ENCODE results near the gene FAM50A. TPM values are rescaled to one million over a fixed set of nuclear protein-coding genes. Genes with fewer than 3 reads are reported as not detected.

Gene FAM50A
- total RNA-seq, 1 experiment from 2014 or later: 75.9 TPM

GRCh38 chrX:154467556-154467955 lies 23.6 kb downstream of the FAM50A start:
- intact Hi-C loops (cut with micrococcal nuclease; ENCODE audit: unreplicated experiment): no loop called here
- POLR2A ChIA-PET: no interaction called here
- CTCF ChIA-PET: no interaction called here
- H3K4me3 Mint-ChIP-seq (ENCODE audit: unreplicated experiment): no peak overlapping the region
- BruUV-seq (replicated peaks): no TSS peak
- H3K9me3 ChIP-seq: no peaks in the 10 kb centered on the region
- no peaks in the 10 kb centered on the region for H3K4me1 ChIP-seq
- no peak overlapping the region for H3K4me3 ChIP-seq (ENCODE audit: low read depth, low read length)
- no peaks in the 10 kb centered on the region for H3K9me3 Mint-ChIP-seq (ENCODE audit: unreplicated experiment)
- no peak for DNase-seq
- peaks cover 4% of the 10 kb centered on the region for H3K36me3 Mint-ChIP-seq (ENCODE audit: insufficient read depth, unreplicated experiment)
- TF ChIP-seq, protein P1, sequence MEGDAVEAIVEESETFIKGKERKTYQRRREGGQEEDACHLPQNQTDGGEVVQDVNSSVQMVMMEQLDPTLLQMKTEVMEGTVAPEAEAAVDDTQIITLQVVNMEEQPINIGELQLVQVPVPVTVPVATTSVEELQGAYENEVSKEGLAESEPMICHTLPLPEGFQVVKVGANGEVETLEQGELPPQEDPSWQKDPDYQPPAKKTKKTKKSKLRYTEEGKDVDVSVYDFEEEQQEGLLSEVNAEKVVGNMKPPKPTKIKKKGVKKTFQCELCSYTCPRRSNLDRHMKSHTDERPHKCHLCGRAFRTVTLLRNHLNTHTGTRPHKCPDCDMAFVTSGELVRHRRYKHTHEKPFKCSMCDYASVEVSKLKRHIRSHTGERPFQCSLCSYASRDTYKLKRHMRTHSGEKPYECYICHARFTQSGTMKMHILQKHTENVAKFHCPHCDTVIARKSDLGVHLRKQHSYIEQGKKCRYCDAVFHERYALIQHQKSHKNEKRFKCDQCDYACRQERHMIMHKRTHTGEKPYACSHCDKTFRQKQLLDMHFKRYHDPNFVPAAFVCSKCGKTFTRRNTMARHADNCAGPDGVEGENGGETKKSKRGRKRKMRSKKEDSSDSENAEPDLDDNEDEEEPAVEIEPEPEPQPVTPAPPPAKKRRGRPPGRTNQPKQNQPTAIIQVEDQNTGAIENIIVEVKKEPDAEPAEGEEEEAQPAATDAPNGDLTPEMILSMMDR (IDR thresholded peaks at IDR 0.05; ENCODE audit: insufficient read depth in 1 of 2, low read depth in 1 of 2, low read length in 1 of 2, severe bottlenecking in 1 of 2, unreplicated experiment in 1 of 2): no peak
- H3K4me1 Mint-ChIP-seq (ENCODE audit: low read depth, unreplicated experiment): no peaks in the 10 kb centered on the region
- H3K27ac Mint-ChIP-seq (ENCODE audit: unreplicated experiment): no peak overlapping the region
- H3K27me3 Mint-ChIP-seq (ENCODE audit: insufficient read depth, unreplicated experiment): no peaks in the 10 kb centered on the region
- H3K36me3 ChIP-seq (ENCODE audit: control insufficient read depth, insufficient read depth, low read length): no peaks in the 10 kb centered on the region; the same call in 1 of the 2 replicates
- no peaks in the 10 kb centered on the region for H3K27me3 ChIP-seq (replicated peaks; ENCODE audit: control insufficient read depth, insufficient read depth, low read length)

DNA sequence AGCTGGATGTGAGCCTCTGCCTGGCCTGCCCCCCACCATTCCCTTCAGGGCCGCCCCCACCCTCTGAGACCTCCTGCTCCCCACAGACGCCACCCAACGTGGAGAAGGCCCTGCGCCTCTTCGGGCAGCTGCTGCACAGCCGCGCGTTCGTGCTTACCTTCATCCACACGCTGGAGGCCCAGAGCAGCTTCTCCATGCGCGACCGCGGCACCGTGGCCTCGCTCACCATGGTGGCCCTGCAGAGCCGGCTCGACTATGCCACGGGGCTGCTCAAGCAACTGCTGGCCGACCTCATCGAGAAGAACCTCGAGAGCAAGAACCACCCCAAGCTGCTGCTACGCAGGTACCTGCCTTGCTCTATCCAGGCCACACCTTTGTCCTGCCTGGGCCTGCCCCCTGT lies 24.3 kb downstream of the FAM50A start:
- no peaks in the 10 kb centered on the region for H3K9me3 ChIP-seq
- ChIA-PET POLR2A (no interaction called here), CTCF (no interaction called here)
- no peaks in the 10 kb centered on the region; the same call in 1 of the 2 replicates for H3K36me3 ChIP-seq (ENCODE audit: control insufficient read depth, insufficient read depth, low read length)
- H3K4me3 Mint-ChIP-seq (ENCODE audit: unreplicated experiment): no peak overlapping the region
- no peak overlapping the region for H3K4me3 ChIP-seq (ENCODE audit: low read depth, low read length)
- BruUV-seq (replicated peaks): no TSS peak
- H3K27me3 ChIP-seq (replicated peaks; ENCODE audit: control insufficient read depth, insufficient read depth, low read length): no peaks in the 10 kb centered on the region
- TF ChIP-seq, protein P1 (IDR thresholded peaks at IDR 0.05; ENCODE audit: insufficient read depth in 1 of 2, low read depth in 1 of 2, low read length in 1 of 2, severe bottlenecking in 1 of 2, unreplicated experiment in 1 of 2): no peak
- no peaks in the 10 kb centered on the region for H3K4me1 Mint-ChIP-seq (ENCODE audit: low read depth, unreplicated experiment)
- H3K27me3 Mint-ChIP-seq (ENCODE audit: insufficient read depth, unreplicated experiment): no peaks in the 10 kb centered on the region
- H3K9me3 Mint-ChIP-seq (ENCODE audit: unreplicated experiment): no peaks in the 10 kb centered on the region
- DNase-seq: no peak
- no peaks in the 10 kb centered on the region for H3K4me1 ChIP-seq
- H3K36me3 Mint-ChIP-seq (ENCODE audit: insufficient read depth, unreplicated experiment): peaks cover 4% of the 10 kb centered on the region
- no peak overlapping the region for H3K27ac Mint-ChIP-seq (ENCODE audit: unreplicated experiment)
- intact Hi-C loops (cut with micrococcal nuclease; ENCODE audit: unreplicated experiment): no loop called here

GRCh38 chrX:154469114-154469513 lies 25.2 kb downstream of the FAM50A start:
- H3K27me3 Mint-ChIP-seq (ENCODE audit: insufficient read depth, unreplicated experiment): no peaks in the 10 kb centered on the region
- no peak overlapping the region for H3K4me3 ChIP-seq (ENCODE audit: low read depth, low read length)
- POLR2A ChIA-PET: no interaction called here
- H3K36me3 ChIP-seq (ENCODE audit: control insufficient read depth, insufficient read depth, low read length): no peaks in the 10 kb centered on the region; the same call in 1 of the 2 replicates
- no peak overlapping the region for H3K27ac Mint-ChIP-seq (ENCODE audit: unreplicated experiment)
- H3K36me3 Mint-ChIP-seq (ENCODE audit: insufficient read depth, unreplicated experiment): peaks cover 4% of the 10 kb centered on the region
- no peaks in the 10 kb centered on the region for H3K4me1 ChIP-seq
- H3K4me3 Mint-ChIP-seq (ENCODE audit: unreplicated experiment): no peak overlapping the region
- intact Hi-C loops (cut with micrococcal nuclease; ENCODE audit: unreplicated experiment): no loop called here
- no peaks in the 10 kb centered on the region for H3K9me3 Mint-ChIP-seq (ENCODE audit: unreplicated experiment)
- CTCF ChIA-PET: no interaction called here
- no peaks in the 10 kb centered on the region for H3K9me3 ChIP-seq
- no peaks in the 10 kb centered on the region for H3K4me1 Mint-ChIP-seq (ENCODE audit: low read depth, unreplicated experiment)
- no TSS peak for BruUV-seq (replicated peaks)
- no peaks in the 10 kb centered on the region for H3K27me3 ChIP-seq (replicated peaks; ENCODE audit: control insufficient read depth, insufficient read depth, low read length)
- DNase-seq: no peak
- TF ChIP-seq, protein P1 (IDR thresholded peaks at IDR 0.05; ENCODE audit: insufficient read depth in 1 of 2, low read depth in 1 of 2, low read length in 1 of 2, severe bottlenecking in 1 of 2, unreplicated experiment in 1 of 2): no peak

Measured in Caco-2 (cell line).